Measurements from ENCODE around the gene PRKACB.

PRKACB gene

GRCh38 chr1:84163123-84163931, 19.3 kb downstream of the PRKACB start:
- ChIA-PET CTCF (interaction anchor here (1.3 to 2.3 kb wide), 5 partner anchors 10 to 231 kb away, joined by 3 to 12 read pairs (median 4); partner anchors contain the start of gene PRKACB), POLR2A (no interaction called here)
- TF ChIP-seq, protein P1, sequence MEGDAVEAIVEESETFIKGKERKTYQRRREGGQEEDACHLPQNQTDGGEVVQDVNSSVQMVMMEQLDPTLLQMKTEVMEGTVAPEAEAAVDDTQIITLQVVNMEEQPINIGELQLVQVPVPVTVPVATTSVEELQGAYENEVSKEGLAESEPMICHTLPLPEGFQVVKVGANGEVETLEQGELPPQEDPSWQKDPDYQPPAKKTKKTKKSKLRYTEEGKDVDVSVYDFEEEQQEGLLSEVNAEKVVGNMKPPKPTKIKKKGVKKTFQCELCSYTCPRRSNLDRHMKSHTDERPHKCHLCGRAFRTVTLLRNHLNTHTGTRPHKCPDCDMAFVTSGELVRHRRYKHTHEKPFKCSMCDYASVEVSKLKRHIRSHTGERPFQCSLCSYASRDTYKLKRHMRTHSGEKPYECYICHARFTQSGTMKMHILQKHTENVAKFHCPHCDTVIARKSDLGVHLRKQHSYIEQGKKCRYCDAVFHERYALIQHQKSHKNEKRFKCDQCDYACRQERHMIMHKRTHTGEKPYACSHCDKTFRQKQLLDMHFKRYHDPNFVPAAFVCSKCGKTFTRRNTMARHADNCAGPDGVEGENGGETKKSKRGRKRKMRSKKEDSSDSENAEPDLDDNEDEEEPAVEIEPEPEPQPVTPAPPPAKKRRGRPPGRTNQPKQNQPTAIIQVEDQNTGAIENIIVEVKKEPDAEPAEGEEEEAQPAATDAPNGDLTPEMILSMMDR (IDR thresholded peaks at IDR 0.05; ENCODE audit: control extremely low read depth, extremely low read depth, low read depth, missing control alignments) = no peak
- no peak for DNase-seq (ENCODE audit: extremely low spot score)

- POLR2A ChIA-PET = no interaction called here
- CTCF ChIA-PET = interaction anchor here (1.0 to 2.3 kb wide), 4 partner anchors 11 to 232 kb away, joined by 3 to 12 read pairs (median 4); partner anchors contain the start of gene PRKACB
These were observed 20.1 kb downstream of the PRKACB start for GRCh38 chr1:84164161-84164560.

GRCh38 chr1:84164567-84165021, 20.5 kb downstream of the PRKACB start:
- no peak for DNase-seq (ENCODE audit: extremely low spot score)
- ChIA-PET CTCF (interaction anchor here (1.0 to 2.3 kb wide), 5 partner anchors 11 to 232 kb away, joined by 3 to 12 read pairs (median 3); partner anchors contain the start of gene PRKACB), POLR2A (no interaction called here)
- TF ChIP-seq, protein P1 (IDR thresholded peaks at IDR 0.05; ENCODE audit: control extremely low read depth, extremely low read depth, low read depth, missing control alignments) = no peak

More at GRCh38 chr1:84164161-84164560, 20.1 kb downstream of the PRKACB start:
- TF ChIP-seq, protein P1 (IDR thresholded peaks at IDR 0.05; ENCODE audit: control extremely low read depth, extremely low read depth, low read depth, missing control alignments) = no peak
- DNase-seq (ENCODE audit: extremely low spot score) = no peak

GRCh38 chr1:84165601-84166000, 21.5 kb downstream of the PRKACB start:
- POLR2A ChIA-PET = no interaction called here
- CTCF ChIA-PET = interaction anchor here (1.0 kb wide), 1 partner anchor 21 kb away, joined by 3 read pairs; no protein-coding TSS in a partner anchor
- DNase-seq (ENCODE audit: extremely low spot score) = no peak
- TF ChIP-seq, protein P1 (IDR thresholded peaks at IDR 0.05; ENCODE audit: control extremely low read depth, extremely low read depth, low read depth, missing control alignments) = no peak

DNA sequence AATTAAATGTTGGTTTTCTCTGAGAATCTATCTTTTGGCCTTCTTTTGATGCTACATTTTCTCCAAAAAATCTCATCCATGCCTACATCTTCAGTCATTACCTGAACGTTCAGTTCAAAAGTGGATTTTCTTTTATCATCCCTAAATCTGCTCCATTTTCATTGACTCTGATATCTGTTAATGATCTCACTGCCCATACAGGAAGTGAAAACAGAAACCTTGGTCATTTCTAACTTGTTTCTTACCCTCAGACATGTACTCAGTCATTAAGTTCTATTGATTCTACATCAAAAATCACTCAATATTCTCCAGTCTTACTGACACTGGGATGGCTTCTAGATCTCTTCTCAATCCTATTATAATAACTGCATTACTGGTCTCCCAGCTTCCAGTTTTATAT, 22.7 kb downstream of the PRKACB start:
- TF ChIP-seq, protein P1 (IDR thresholded peaks at IDR 0.05; ENCODE audit: control extremely low read depth, extremely low read depth, low read depth, missing control alignments) = no peak
- DNase-seq (ENCODE audit: extremely low spot score) = no peak
- ChIA-PET CTCF (no interaction called here), POLR2A (no interaction called here)

DNA sequence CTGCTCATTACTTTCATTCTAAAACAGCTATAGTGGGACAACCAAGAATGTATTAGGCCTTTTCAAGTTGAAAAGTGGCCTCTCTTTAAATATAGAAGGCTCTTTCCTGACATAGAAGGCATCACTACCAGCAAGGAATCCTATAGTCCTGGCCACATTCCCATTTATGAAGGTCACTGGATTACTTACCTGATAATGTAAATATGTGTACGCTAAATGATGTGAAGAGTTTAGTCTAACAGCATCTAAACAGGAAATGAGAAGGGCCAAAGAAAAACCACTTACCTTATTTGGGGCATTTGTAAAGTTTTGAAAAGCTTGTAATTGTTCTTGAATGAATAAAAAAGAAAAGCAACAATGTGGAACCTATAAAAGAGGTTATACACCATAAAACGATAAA, 24.7 kb downstream of the PRKACB start:
- ChIA-PET CTCF (interaction anchor here (1.2 kb wide), 1 partner anchor 25 kb away, joined by 4 read pairs; the partner anchor contains the start of gene PRKACB), POLR2A (no interaction called here)
- no peak for DNase-seq (ENCODE audit: extremely low spot score)
- TF ChIP-seq, protein P1 (IDR thresholded peaks at IDR 0.05; ENCODE audit: control extremely low read depth, extremely low read depth, low read depth, missing control alignments) = no peak

Data from GM10248 (cell line).